GM12864 (cell line): ENCODE data around the gene TOR4A.

Experiments used
- DNase-seq: peaks from one replicate; pipeline ENCODE4 v3.0.0-alpha.2; 2011; ENCODE audit warnings: low read depth
- H3K4me3 ChIP-seq: 2 replicates; pipeline ENCODE4 v1.5.1; 2011; ENCODE audit warnings: mild to moderate bottlenecking, low read depth, low read length, control low read depth
- CTCF ChIP-seq: IDR thresholded peaks from 2 replicates; pipeline ENCODE4 v1.5.1; 2011; ENCODE audit warnings: low read depth, mild to moderate bottlenecking, moderate library complexity, low read length, control low read depth, inconsistent platforms; ENCODE audit errors: missing control alignments

TOR4A gene

GRCh38 chr9:137244486-137245449 is 32.8 kb upstream of the TOR4A start:
- TF ChIP-seq CTCF: no peak
- DNase-seq: no peak
- no peak overlapping the region for H3K4me3 ChIP-seq

GRCh38 chr9:137245450-137246421 is 31.8 kb upstream of the TOR4A start:
- DNase-seq: no peak
- TF ChIP-seq CTCF: no peak
- H3K4me3 ChIP-seq: no peak overlapping the region

GRCh38 chr9:137247135-137247915 is 30.2 kb upstream of the TOR4A start:
- no peak overlapping the region for H3K4me3 ChIP-seq
- TF ChIP-seq CTCF: no peak
- DNase-seq: no peak

GRCh38 chr9:137247916-137248175 is 29.7 kb upstream of the TOR4A start:
- H3K4me3 ChIP-seq: no peak overlapping the region
- no peak for DNase-seq
- no peak for TF ChIP-seq CTCF

- no peak for DNase-seq
- H3K4me3 ChIP-seq: no peak overlapping the region
- TF ChIP-seq CTCF: no peak
Measured at GRCh38 chr9:137250329-137251193, 27.0 kb upstream of the TOR4A start.

- no peak for TF ChIP-seq CTCF
- no peak within 1 kb of the TSS for H3K4me3 ChIP-seq
- DNase-seq: no peak
Measured at GRCh38 chr9:137251194-137251461, 26.4 kb upstream of the TOR4A start, which contains the start of gene STPG3. TSS of gene STPG3 (plus strand) at chr9:137251286. CDS start at chr9:137251287, 1 bp downstream.
